ENCODE data around the gene ANKRD34A. TPM values are rescaled to one million over a fixed set of nuclear protein-coding genes. Genes with fewer than 3 reads are reported as not detected.

The ANKRD34A gene
- total and polyA plus RNA-seq, 2 of the 4 experiments (the other 2 are of a cell fraction), result 0.90 to 1.9 TPM

GRCh38 chr1:145992502-145992936 is 28.1 kb upstream of the ANKRD34A start:
- Histone ChIP-seq H3K4ac (ENCODE audit: low read depth, low read length) (no peak overlapping the region), H3K4me1 (ENCODE audit: control insufficient read depth, insufficient read depth, low read length) (peaks cover 8% of the 10 kb centered on the region), H3K27me3 (ENCODE audit: control insufficient read depth, insufficient read depth, low read length) (no peaks in the 10 kb centered on the region), H2AK5ac (ENCODE audit: low read depth, low read length) (no peak overlapping the region), H2BK15ac (ENCODE audit: low read depth, low read length) (no peak overlapping the region), H3K9ac (ENCODE audit: low read depth, low read length) (no peak overlapping the region), H3K56ac (ENCODE audit: extremely low read depth, insufficient read depth, low read length) (no peak overlapping the region), H3K9me1 (ENCODE audit: insufficient read depth, low read length) (peaks cover 9% of the 10 kb centered on the region), H2AFZ (replicated peaks; ENCODE audit: low read length, poor library complexity) (no peak overlapping the region), H2BK20ac (ENCODE audit: low read depth, low read length) (no peak overlapping the region), H2BK120ac (ENCODE audit: low read depth, low read length) (no peak overlapping the region), H3K23ac (ENCODE audit: low read depth, low read length) (no peak overlapping the region), H4K5ac (ENCODE audit: low read depth, low read length) (no peak overlapping the region), H3K36me3 (ENCODE audit: control insufficient read depth, insufficient read depth, low read length) (peaks cover 13% of the 10 kb centered on the region), H3K9me3 (ENCODE audit: control insufficient read depth, insufficient read depth, low read length) (no peaks in the 10 kb centered on the region), H3K4me3 (ENCODE audit: insufficient read depth, low read depth, low read length) (no peak overlapping the region), H3K27ac (ENCODE audit: insufficient read depth, low read length) (no peak overlapping the region), H4K91ac (ENCODE audit: insufficient read depth, low read depth, low read length) (no peak overlapping the region), H3K18ac (ENCODE audit: low read depth, low read length) (no peak overlapping the region), H2AK9ac (replicated peaks; ENCODE audit: low read depth, low read length, poor library complexity) (no peak overlapping the region), H4K8ac (ENCODE audit: low read depth in 2 of 2, low read length in 2 of 2) (no peak overlapping the region), H4K20me1 (ENCODE audit: insufficient read depth, low read length) (peaks cover 12% of the 10 kb centered on the region; the same call in 1 of the 2 replicates), H3K4me2 (ENCODE audit: low read depth, low read length) (no peak overlapping the region), H2BK5ac (ENCODE audit: low read depth, low read length, poor library complexity, severe bottlenecking) (no peak overlapping the region), H3K14ac (replicated peaks; ENCODE audit: low read depth, low read length) (no peak overlapping the region), H3K79me1 (ENCODE audit: low read depth in 1 of 2, low read length in 2 of 2) (peaks cover 22 to 35% of the 10 kb centered on the region in 2 experiments)
- no peak for DNase-seq
- in situ Hi-C loops (cut with MboI; ENCODE audit: low sequenced_read_pairs) (no loop called here), dilution Hi-C loops (cut with HindIII; ENCODE audit: low sequenced_read_pairs, unreplicated experiment) (no loop called here), intact Hi-C loops (cut with micrococcal nuclease) (no loop called here)
- no TSS peak for BruUV-seq (replicated peaks)
- TF ChIP-seq BHLHE40 (IDR thresholded peaks at IDR 0.05; ENCODE audit: low read depth, low read length) (no peak), FOS (IDR thresholded peaks at IDR 0.05; ENCODE audit: low read depth, low read length) (no peak), RFX5 (IDR thresholded peaks at IDR 0.05; ENCODE audit: low read depth, low read length) (no peak)
- no peak for ATAC-seq (ENCODE audit: low read depth)
- POLR2A ChIA-PET (ENCODE audit: unreplicated experiment), result no interaction called here
- CTCF ChIA-PET, result interaction anchor here (1.0 to 1.5 kb wide), 2 partner anchors 8 to 13 kb away, joined by 3 to 5 read pairs; no protein-coding TSS in a partner anchor
- no CpG with 5 or more reads among the region's 1 CpG for WGBS, 2 experiments (ENCODE audit: extremely low coverage in 2 of 2, insufficient read length in 1 of 2)

Data from IMR-90 (cell line).